Fibroblast of lung (primary cell): ENCODE data around the gene OVCA2. TPM values are rescaled to one million over a fixed set of nuclear protein-coding genes. Genes with fewer than 3 reads are reported as not detected.

Experiments
- DNase-seq, 2 donors: peaks; one replicate each; pipeline versions ENCODE4 v3.0.0 to v3.0.0-alpha.2; 2010; ENCODE audit warnings: low read depth in 2 of 2
- H2AFZ ChIP-seq: 2 replicates; pipeline ENCODE4 v1.5.1; 2012; ENCODE audit warnings: low read length, control low read depth, inconsistent platforms
- H3K27ac ChIP-seq: 2 replicates; pipeline ENCODE4 v1.5.1; 2011; ENCODE audit warnings: low read length, control low read depth; ENCODE audit not compliant: insufficient read depth
- H3K27me3 ChIP-seq: 2 replicates; pipeline ENCODE4 v1.5.1; 2011; ENCODE audit warnings: mild to moderate bottlenecking, low read length; ENCODE audit not compliant: control insufficient read depth, insufficient read depth
- H3K36me3 ChIP-seq: 2 replicates; pipeline ENCODE4 v1.5.1; 2011; ENCODE audit warnings: low read length; ENCODE audit not compliant: control insufficient read depth, insufficient read depth
- H3K4me1 ChIP-seq: 2 replicates; pipeline ENCODE4 v1.5.1; 2011; ENCODE audit warnings: low read length; ENCODE audit not compliant: control insufficient read depth, insufficient read depth; ENCODE audit errors: extremely low read depth
- H3K4me2 ChIP-seq: 2 replicates; pipeline ENCODE4 v1.5.1; 2011; ENCODE audit warnings: low read length, control low read depth; ENCODE audit not compliant: insufficient read depth; ENCODE audit errors: extremely low read depth
- H3K4me3 ChIP-seq, 4 experiments: fragments of 200-600 bp in 1 of 4; sonication (generic) in 1 of 4; replicated peaks in 1 of 4; 2 replicates each; pipeline ENCODE4 v1.5.1; 2011 to 2016; ENCODE audit warnings: low read length in 4 of 4, low read depth in 3 of 4, mild to moderate bottlenecking in 3 of 4, control low read depth in 2 of 4, inconsistent platforms in 1 of 4, mixed read lengths in 1 of 4; ENCODE audit not compliant: insufficient read depth in 1 of 4; ENCODE audit errors: control extremely low read depth in 1 of 4
- H3K79me2 ChIP-seq: 2 replicates; pipeline ENCODE4 v1.5.1; 2012; ENCODE audit warnings: mild to moderate bottlenecking, low read length, inconsistent platforms; ENCODE audit not compliant: control insufficient read depth, insufficient read depth
- H3K9ac ChIP-seq: 2 replicates; pipeline ENCODE4 v1.5.1; 2011; ENCODE audit warnings: mild to moderate bottlenecking, low read length, control low read depth; ENCODE audit not compliant: insufficient read depth
- H3K9me3 ChIP-seq: 2 replicates; pipeline ENCODE4 v1.5.1; 2012; ENCODE audit warnings: low read depth, low read length; ENCODE audit not compliant: control insufficient read depth, insufficient read depth
- H4K20me1 ChIP-seq: 2 replicates; pipeline ENCODE4 v1.5.1; 2011; ENCODE audit warnings: low read length; ENCODE audit not compliant: control insufficient read depth, insufficient read depth; ENCODE audit errors: extremely low read depth
- CTCF ChIP-seq, 2 donors: IDR thresholded peaks in 1 of 2; conservative IDR thresholded peaks in 1 of 2; 1 replicate in 1 of 2; 2 replicates in 1 of 2; pipeline ENCODE4 v1.5.1; 2011 to 2012; ENCODE audit warnings: low read length in 2 of 2, control low read depth in 1 of 2, inconsistent platforms in 1 of 2, low read depth in 1 of 2, mild to moderate bottlenecking in 1 of 2
- EZH2 ChIP-seq: IDR thresholded peaks from 2 replicates; pipeline ENCODE4 v1.5.1; 2012; ENCODE audit warnings: low read length, control low read depth, mild to moderate bottlenecking; ENCODE audit errors: missing control alignments
- polyA plus RNA-seq, 2 donors: library from polyadenylated mRNA; depleted of rRNA in 1 of 2; stranded (reverse) in 1 of 2; unstranded in 1 of 2; fragments of >200 nt; gene quantifications; 2 replicates each; pipeline ENCODE4 v1.2.1, GENCODE V29; 2011 to 2012; ENCODE audit warnings: missing spikeins in 1 of 2
- total RNA-seq: library from RNA; depleted of rRNA; stranded (reverse); fragments of >200 nt; gene quantifications from 2 replicates; pipeline ENCODE4 v1.2.1, GENCODE V29; 2014

OVCA2 gene
- total and polyA plus RNA-seq, 2 donors (not counting 1 experiment from before 2014, with no cell fraction given): 27.9 to 40.6 TPM

- Histone ChIP-seq H3K4me1 (peaks cover 28% of the 10 kb centered on the region), H3K27me3 (no peaks in the 10 kb centered on the region), H3K9ac (peak within 1 kb of the TSS; percentile 87), H4K20me1 (no peaks in the 10 kb centered on the region), H2AFZ (peak within 1 kb of the TSS; percentile 70), H3K79me2 (peaks cover 6% of the 10 kb centered on the region), H3K9me3 (no peaks in the 10 kb centered on the region), H3K4me3 (peak within 1 kb of the TSS; percentile 83 to 98 (median 96)), H3K27ac (peak within 1 kb of the TSS; percentile 82), H3K36me3 (no peaks in the 10 kb centered on the region), H3K4me2 (peak within 1 kb of the TSS; percentile 98)
- TF ChIP-seq CTCF (conservative IDR thresholded peaks at IDR 0.05 in 1 of 2, IDR thresholded peaks at IDR 0.05 in 1 of 2; ENCODE audit: low read depth in 1 of 2, low read length in 2 of 2) (no peak), EZH2 (no peak)
- peak; percentile 90 to 91 for DNase-seq
Observed at GRCh38 chr17:2029911-2030778, 11.7 kb upstream of the OVCA2 start, which contains the start of gene DPH1. Gene DPH1 (plus strand): TSS chr17:2030153. CDS start chr17:2030170, 17 bp downstream.

- H3K4me1 ChIP-seq: peaks cover 23% of the 10 kb centered on the region
- no peaks in the 10 kb centered on the region for H3K27me3 ChIP-seq
- no peak overlapping the region for H2AFZ ChIP-seq
- H3K36me3 ChIP-seq: peaks cover 2% of the 10 kb centered on the region
- H3K9me3 ChIP-seq: no peaks in the 10 kb centered on the region
- peak overlapping the region; percentile 82 for H3K27ac ChIP-seq
- peak overlapping the region; percentile 98 for H3K4me2 ChIP-seq
- H3K4me3 ChIP-seq: peak overlapping the region; percentile 83 to 98 (median 96)
- TF ChIP-seq EZH2 (no peak), CTCF (conservative IDR thresholded peaks at IDR 0.05 in 1 of 2, IDR thresholded peaks at IDR 0.05 in 1 of 2; ENCODE audit: low read depth in 1 of 2, low read length in 2 of 2) (peak; percentile 65 to 75)
- no peaks in the 10 kb centered on the region for H4K20me1 ChIP-seq
- peak overlapping the region; percentile 61 for H3K9ac ChIP-seq
- peaks cover 6% of the 10 kb centered on the region for H3K79me2 ChIP-seq
- DNase-seq: no peak
Observed at GRCh38 chr17:2030779-2031163, 11.1 kb upstream of the OVCA2 start.

- no peak overlapping the region for H3K4me3 ChIP-seq
- no peak for DNase-seq
Observed at GRCh38 chr17:2033153-2033552, 8.7 kb upstream of the OVCA2 start.

More at GRCh38 chr17:2033153-2033552, 8.7 kb upstream of the OVCA2 start:
- TF ChIP-seq EZH2 (no peak), CTCF (conservative IDR thresholded peaks at IDR 0.05 in 1 of 2, IDR thresholded peaks at IDR 0.05 in 1 of 2; ENCODE audit: low read depth in 1 of 2, low read length in 2 of 2) (no peak)
- H3K4me2 ChIP-seq: no peak overlapping the region
- no peaks in the 10 kb centered on the region for H3K27me3 ChIP-seq
- H3K36me3 ChIP-seq: peaks cover 12% of the 10 kb centered on the region
- H4K20me1 ChIP-seq: no peaks in the 10 kb centered on the region
- H3K27ac ChIP-seq: no peak overlapping the region
- peaks cover 18% of the 10 kb centered on the region for H3K4me1 ChIP-seq
- peaks cover 6% of the 10 kb centered on the region for H3K79me2 ChIP-seq
- no peak overlapping the region for H2AFZ ChIP-seq
- no peaks in the 10 kb centered on the region for H3K9me3 ChIP-seq
- H3K9ac ChIP-seq: no peak overlapping the region
